Activated T-cell treated with anti-CD3 and anti-CD28 coated beads, Interleukin-2, amount 50 U/mL, for 4 hours (primary cell): ENCODE data around the gene MAST4. TPM values are rescaled to one million over a fixed set of nuclear protein-coding genes. Genes with fewer than 3 reads are reported as not detected.

Source experiments
- ATAC-seq, 2 donors: fragments of 200-7000 bp; cut with Tn5 transposase; one replicate each; pipeline ENCODE4 v1.10.0; 2021
- DNase-seq: peaks from one replicate; pipeline ENCODE4 v3.0.0-alpha.2; 2020
- H3K27me3 Mint-ChIP-seq: one replicate; pipeline ENCODE4 v1.8.0; 2021; ENCODE audit warnings: low read depth, mixed read lengths
- H3K36me3 Mint-ChIP-seq: one replicate; pipeline ENCODE4 v1.8.0; 2022; ENCODE audit warnings: mixed read lengths; ENCODE audit not compliant: insufficient read depth
- H3K4me1 Mint-ChIP-seq: one replicate; pipeline ENCODE4 v1.8.0; 2021; ENCODE audit warnings: low read depth, mixed read lengths
- H3K4me3 Mint-ChIP-seq: one replicate; pipeline ENCODE4 v1.8.0; 2021; ENCODE audit warnings: mild to moderate bottlenecking, moderate library complexity, mixed read lengths
- H3K9me3 Mint-ChIP-seq: one replicate; pipeline ENCODE4 v1.8.0; 2021; ENCODE audit warnings: mixed read lengths
- total RNA-seq, 3 donors: library from RNA; stranded (reverse); gene quantifications; one replicate each; pipeline ENCODE4 v1.2.1, GENCODE V29; 2021

MAST4 gene
- total RNA-seq, 3 donors from 2014 or later, result 9.5 to 16.5 (median 15.5) TPM

DNA sequence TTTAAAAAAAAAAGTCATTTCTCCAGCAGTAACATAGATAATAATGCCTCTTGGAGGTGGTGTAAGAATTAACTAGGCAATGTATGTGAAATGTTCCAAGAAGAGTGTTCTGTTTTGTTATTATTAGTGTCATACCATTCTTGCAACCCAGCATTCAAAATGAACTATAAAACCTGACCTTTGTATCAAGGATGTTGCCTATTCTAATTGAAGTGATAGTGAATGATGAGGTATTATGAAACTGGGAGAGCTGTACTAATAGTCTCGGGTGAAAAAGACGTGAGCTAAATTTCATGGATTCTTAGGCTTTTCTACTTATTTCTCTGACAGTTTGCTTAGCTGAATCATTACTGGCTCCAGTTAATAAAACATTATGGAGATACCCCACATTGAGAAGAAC lies 375.8 kb downstream of the MAST4 start:
- Mint-ChIP-seq H3K9me3 (no peaks in the 10 kb centered on the region), H3K27me3 (no peaks in the 10 kb centered on the region), H3K4me1 (no peaks in the 10 kb centered on the region), H3K4me3 (no peak overlapping the region), H3K36me3 (no peaks in the 10 kb centered on the region)
- ATAC-seq, result no peak
- DNase-seq, result no peak

DNA sequence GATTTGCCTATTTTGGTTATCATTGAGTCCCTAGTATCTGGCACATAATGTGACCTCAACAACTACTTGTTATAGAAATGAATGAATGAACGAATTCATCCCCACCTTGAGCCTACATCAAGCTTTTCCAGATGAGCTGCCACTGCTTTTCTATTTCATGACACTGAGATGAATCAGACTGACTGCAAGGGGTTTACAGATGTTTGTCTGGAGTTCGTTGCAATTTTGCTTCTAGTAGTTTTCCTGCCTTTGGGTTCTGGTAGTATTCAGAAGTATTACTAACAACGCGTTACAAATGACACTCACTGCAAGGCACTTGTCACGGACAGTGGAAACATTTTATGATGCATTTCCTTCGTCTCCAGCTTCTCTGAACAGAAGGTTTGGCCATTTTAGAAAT lies 378.1 kb downstream of the MAST4 start:
- peaks cover 2% of the 10 kb centered on the region for H3K27me3 Mint-ChIP-seq
- no peaks in the 10 kb centered on the region for H3K36me3 Mint-ChIP-seq
- H3K9me3 Mint-ChIP-seq, result no peaks in the 10 kb centered on the region
- no peak overlapping the region for H3K4me3 Mint-ChIP-seq
- DNase-seq, result no peak
- ATAC-seq, result no peak
- no peaks in the 10 kb centered on the region for H3K4me1 Mint-ChIP-seq

DNA sequence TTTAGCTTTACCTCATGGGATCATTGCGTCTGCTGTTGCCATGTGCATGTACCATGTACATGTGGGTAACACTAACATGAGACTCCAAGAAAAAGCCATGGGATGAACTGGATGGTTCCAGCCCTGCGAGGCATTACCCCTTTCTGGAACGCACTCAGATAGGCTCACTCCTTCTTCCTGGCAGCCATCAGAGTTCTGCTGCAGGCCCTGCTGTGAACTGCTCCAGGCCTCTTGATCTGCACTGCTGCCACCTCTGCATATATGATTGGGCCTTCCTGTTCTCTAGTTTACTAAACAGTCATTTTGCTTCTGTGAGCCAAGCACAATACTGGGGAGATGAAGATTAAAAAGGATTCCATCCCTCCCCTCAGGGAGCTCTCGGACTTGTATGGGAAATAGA lies 379.9 kb downstream of the MAST4 start:
- Mint-ChIP-seq H3K4me3 (no peak overlapping the region), H3K36me3 (no peaks in the 10 kb centered on the region), H3K4me1 (no peaks in the 10 kb centered on the region), H3K9me3 (no peaks in the 10 kb centered on the region), H3K27me3 (peaks cover 5% of the 10 kb centered on the region)
- ATAC-seq, result no peak
- no peak for DNase-seq

DNA sequence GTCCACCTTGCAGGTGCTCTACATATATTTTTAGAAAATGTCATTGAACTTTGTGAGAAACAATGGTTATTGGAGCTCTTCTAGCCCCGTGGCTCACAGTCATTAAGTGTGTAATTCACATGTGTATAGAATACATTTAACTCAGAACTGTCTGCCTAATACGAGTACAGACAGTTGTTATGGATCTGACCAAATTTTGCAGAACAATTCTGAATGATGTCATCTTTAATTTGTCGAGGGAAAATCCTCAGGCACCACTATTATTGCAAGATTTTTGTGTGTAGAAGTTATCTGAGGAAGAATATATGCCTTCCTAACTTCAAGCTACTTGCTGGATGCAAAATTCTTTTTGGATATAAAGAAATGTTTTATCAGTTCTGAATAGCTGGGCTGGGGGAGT lies 383.5 kb downstream of the MAST4 start:
- H3K4me3 Mint-ChIP-seq, result no peak overlapping the region
- no peaks in the 10 kb centered on the region for H3K36me3 Mint-ChIP-seq
- no peaks in the 10 kb centered on the region for H3K9me3 Mint-ChIP-seq
- no peak for DNase-seq
- H3K27me3 Mint-ChIP-seq, result peaks cover 7% of the 10 kb centered on the region
- no peak for ATAC-seq
- H3K4me1 Mint-ChIP-seq, result no peaks in the 10 kb centered on the region

DNA sequence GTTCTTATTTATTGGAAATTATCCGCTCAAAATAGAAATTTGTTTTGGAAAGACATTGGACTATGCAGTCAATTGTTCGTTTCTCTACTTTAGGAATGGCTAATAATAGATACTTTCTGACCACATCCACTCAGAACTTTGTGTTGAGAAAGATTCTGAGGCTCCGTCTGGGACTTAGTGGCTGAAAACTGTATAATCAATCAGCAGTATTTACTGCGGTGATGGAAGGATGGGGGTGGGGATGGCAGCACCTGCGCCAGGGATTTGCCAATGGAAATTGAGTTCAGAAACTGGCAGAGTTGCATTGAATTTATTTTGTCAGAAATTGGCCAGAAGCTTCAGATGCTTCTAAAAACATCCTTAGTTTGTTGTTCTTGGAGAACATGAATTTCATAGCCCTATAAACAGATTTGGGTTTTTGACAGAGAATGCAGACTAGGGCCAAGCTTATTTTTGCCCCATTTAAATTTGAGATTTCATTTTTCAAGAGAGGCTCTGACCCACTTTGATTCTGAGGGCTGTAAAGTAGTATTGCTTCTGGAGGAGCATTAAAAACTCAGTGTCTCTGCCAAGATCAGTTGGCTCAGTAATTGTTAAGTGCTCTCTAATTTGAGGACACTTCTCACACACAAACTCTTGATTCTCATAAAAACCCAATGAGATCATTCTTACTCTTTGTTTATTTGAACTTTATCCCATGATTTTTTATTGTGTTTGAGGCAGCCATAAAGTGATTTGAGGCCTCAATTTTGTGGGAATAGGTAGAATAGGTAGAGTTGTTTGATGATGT lies 385.3 kb downstream of the MAST4 start:
- Mint-ChIP-seq H3K36me3 (no peaks in the 10 kb centered on the region), H3K27me3 (peaks cover 7% of the 10 kb centered on the region), H3K4me3 (no peak overlapping the region), H3K9me3 (no peaks in the 10 kb centered on the region), H3K4me1 (no peaks in the 10 kb centered on the region)
- no peak for ATAC-seq
- DNase-seq, result no peak

DNA sequence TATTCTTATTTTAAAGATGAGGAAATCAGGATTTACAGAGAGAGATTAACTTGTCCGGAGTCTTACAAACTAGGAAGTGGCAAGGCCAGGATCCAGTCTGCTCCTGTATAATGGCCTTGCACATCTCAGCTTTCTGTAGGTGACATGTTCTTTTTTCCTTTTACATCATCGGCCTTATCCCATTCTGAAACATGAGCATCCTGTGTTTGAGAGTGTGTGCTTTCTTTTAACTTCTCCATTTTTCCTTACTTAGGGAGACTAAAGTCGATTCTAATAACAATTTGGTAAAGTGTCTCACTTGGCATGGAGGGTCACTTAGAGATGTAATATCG lies 385.8 kb downstream of the MAST4 start:
- no peak for ATAC-seq
- DNase-seq, result no peak
- no peaks in the 10 kb centered on the region for H3K9me3 Mint-ChIP-seq
- H3K4me3 Mint-ChIP-seq, result no peak overlapping the region
- H3K27me3 Mint-ChIP-seq, result peaks cover 7% of the 10 kb centered on the region
- H3K4me1 Mint-ChIP-seq, result no peaks in the 10 kb centered on the region
- H3K36me3 Mint-ChIP-seq, result no peaks in the 10 kb centered on the region

DNA sequence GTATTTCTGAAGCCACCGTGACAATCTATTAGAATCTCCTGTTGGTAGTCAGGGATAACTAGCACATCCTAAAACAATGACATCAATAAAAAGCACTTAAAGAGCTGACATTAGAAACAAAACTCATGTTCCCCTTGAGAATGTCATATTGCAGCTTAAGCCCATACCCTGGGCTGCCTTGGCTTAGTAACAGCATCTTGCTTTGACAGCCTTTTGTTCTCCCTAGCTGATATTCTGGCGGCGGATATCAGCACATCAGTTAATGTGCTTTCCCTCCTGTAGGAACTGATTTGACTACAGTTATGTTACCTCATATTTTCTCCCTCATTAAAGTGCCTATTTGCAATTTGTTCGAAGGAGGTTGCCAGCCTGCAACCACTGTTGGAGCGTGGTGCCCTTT lies 386.3 kb downstream of the MAST4 start:
- Mint-ChIP-seq H3K9me3 (no peaks in the 10 kb centered on the region), H3K4me1 (no peaks in the 10 kb centered on the region), H3K27me3 (peaks cover 7% of the 10 kb centered on the region), H3K4me3 (no peak overlapping the region), H3K36me3 (no peaks in the 10 kb centered on the region)
- no peak for ATAC-seq
- DNase-seq, result no peak

DNA sequence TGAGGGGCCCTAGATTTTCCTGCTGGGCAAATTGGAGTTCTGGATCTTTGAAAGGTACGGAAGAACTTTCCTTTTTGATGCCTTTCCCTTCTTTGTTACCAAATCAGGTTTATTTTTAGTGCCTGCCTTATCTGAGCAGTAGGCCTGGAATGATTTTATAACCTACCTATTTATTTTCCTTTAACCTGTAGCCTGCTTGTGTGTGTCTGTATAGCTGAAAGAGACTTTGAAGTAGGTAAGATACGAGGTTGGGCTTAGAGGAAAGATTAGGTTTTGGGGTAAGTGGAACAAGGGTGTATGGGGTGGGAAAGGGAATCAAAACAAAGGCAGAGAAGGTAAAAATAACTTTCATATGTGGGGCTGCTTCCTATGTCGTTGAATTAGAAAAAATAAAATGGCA lies 389.2 kb downstream of the MAST4 start:
- Mint-ChIP-seq H3K9me3 (no peaks in the 10 kb centered on the region), H3K4me3 (no peak overlapping the region), H3K4me1 (no peaks in the 10 kb centered on the region), H3K36me3 (no peaks in the 10 kb centered on the region), H3K27me3 (peaks cover 5% of the 10 kb centered on the region)
- DNase-seq (no peak), ATAC-seq (no peak)

DNA sequence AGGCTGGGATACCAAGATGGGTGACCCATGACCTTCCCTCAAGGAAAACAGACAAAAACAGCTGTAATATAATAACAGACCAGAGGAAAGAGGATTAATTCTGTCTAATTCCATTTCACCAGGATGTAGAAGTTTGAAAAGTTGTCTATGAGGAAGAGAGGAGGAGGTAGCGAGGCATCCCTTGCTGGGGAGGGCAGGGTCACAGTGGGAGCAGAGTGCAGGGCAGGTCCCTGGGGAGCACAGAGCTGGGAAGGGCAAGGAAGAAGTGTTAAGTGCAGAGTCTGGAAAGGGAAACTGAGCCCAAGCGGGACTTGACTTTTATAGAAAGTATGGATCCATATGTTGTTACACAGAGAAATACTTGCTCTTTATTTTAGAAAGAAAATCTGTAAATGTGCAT lies 389.8 kb downstream of the MAST4 start:
- Mint-ChIP-seq H3K27me3 (peaks cover 2% of the 10 kb centered on the region), H3K4me1 (no peaks in the 10 kb centered on the region), H3K9me3 (no peaks in the 10 kb centered on the region), H3K36me3 (no peaks in the 10 kb centered on the region), H3K4me3 (no peak overlapping the region)
- DNase-seq, result no peak
- ATAC-seq, result no peak

DNA sequence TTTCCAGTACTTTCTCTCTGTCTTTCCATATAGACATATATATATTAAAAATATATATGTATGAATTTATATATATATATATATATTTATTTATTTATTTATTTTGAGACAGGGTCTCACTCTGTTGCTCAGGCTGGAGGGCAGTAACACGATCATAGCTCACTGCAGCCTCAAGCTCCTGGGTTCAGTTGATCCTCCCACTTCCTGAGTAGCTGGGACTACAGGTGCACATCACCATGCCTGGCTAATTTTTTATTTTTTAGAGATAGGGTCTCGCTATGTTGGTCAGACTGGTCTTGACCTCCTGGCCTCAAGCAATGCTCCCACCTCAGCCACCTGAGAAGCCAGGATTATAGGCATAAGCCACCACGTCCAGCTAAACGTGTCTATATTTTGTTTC lies 390.3 kb downstream of the MAST4 start:
- peaks cover 2% of the 10 kb centered on the region for H3K27me3 Mint-ChIP-seq
- H3K4me1 Mint-ChIP-seq, result no peaks in the 10 kb centered on the region
- no peak overlapping the region for H3K4me3 Mint-ChIP-seq
- no peak for ATAC-seq
- no peaks in the 10 kb centered on the region for H3K36me3 Mint-ChIP-seq
- no peaks in the 10 kb centered on the region for H3K9me3 Mint-ChIP-seq
- DNase-seq, result no peak

DNA sequence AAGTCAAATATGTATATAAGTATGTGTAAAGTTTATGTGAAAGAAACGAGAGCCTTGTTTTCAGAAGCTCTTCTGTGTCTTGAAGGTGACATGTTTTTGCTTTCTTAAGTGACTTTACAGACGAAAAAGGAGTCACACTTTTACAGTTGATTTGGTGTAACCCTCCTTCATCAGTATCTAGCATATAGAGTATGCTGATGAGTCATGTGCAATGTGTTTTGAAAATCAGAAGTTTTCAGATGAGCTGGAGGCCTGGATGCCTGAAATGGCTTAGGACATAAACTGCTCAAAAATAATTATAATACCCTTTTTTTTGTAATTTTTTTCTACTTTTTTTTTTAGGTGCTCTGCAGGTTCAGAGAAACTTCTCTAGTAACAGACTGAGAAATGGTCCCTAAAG lies 390.9 kb downstream of the MAST4 start:
- H3K4me3 Mint-ChIP-seq, result no peak overlapping the region
- peaks cover 2% of the 10 kb centered on the region for H3K27me3 Mint-ChIP-seq
- H3K36me3 Mint-ChIP-seq, result no peaks in the 10 kb centered on the region
- ATAC-seq (no peak), DNase-seq (no peak)
- H3K9me3 Mint-ChIP-seq, result no peaks in the 10 kb centered on the region
- H3K4me1 Mint-ChIP-seq, result no peaks in the 10 kb centered on the region

DNA sequence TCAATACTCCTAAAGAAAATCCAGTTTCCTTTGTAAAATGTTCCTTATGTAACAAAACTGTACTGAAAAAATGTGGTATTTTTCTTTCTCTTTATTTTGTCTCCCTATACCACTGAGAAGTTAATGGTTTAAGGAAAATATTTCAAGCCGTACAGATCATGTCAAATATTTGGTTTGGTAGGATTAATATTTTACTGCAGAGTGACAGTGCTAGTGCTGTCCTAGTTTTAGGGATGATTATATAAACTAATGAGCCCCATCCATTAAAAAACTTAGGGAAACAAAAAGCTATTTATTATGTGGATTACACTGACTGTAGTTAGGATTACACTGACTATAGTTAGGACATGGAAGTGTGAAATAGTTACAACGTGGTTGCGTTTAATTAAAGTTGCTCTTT lies 391.3 kb downstream of the MAST4 start:
- Mint-ChIP-seq H3K27me3 (peaks cover 2% of the 10 kb centered on the region), H3K9me3 (no peaks in the 10 kb centered on the region), H3K36me3 (no peaks in the 10 kb centered on the region), H3K4me3 (no peak overlapping the region), H3K4me1 (no peaks in the 10 kb centered on the region)
- DNase-seq, result no peak
- no peak for ATAC-seq

DNA sequence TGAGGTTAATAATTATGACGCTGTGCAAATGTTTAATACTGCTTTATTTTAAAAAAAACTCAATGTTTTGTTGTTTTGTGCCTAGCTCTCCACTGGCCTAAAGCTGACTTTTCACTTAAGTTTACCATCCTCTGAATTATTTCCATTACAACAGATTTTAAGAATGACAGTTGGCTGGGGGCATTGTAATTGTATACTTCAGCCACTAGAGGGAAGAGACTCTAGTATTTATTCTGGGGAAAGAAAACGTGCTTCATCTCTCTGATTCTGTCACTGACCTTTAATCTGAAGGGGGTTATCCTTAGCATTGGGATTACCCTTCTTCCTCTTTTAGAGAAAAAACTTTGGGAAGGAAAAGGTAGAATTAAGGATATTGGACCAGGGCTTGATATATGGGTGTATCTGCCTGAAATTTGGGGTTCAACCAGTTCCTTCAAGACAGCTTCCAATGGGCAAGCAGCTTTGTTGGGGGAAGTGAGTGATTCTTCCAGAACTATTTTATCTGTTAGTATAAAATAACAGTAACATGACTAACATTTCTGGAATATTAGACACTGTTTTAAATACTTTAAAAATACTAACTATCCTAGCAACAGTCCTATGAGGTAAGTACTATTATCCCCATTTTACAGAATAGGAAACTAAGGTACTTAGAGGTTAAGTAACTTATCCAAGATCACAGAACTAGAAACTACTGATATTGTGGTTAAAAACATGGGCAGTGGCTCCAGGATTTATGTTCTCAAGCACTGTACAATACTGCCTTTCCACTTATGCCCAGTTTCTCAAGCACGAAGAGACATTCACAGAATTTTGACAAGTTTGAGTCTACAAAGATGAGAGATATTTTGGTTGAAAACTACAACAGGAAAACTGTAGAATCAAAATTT lies 392.0 kb downstream of the MAST4 start:
- Mint-ChIP-seq H3K9me3 (no peaks in the 10 kb centered on the region), H3K4me3 (no peak overlapping the region), H3K4me1 (no peaks in the 10 kb centered on the region), H3K36me3 (no peaks in the 10 kb centered on the region), H3K27me3 (peaks cover 2% of the 10 kb centered on the region)
- peak; percentile 35 to 69 for ATAC-seq
- DNase-seq, result no peak

DNA sequence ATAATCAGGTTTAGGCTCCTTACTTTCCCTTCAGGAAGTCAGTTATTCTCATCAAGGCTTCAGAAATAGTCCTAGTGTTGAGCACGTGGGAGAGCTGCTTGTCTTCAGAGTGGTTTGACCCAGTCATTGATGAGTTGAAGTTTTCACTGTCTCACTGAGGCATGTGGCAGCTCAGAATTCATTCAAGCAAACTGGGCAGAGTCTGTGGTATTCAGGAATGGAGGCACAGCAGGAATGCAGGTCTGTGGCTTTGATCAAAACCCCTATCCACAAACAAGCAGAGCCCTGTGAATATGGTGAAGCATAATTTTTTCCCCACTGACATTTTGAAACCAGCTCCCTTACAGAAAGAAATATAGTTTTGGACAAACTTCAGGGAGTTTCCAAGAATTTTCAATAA lies 393.1 kb downstream of the MAST4 start:
- DNase-seq, result no peak
- ATAC-seq, result no peak
- Mint-ChIP-seq H3K4me3 (no peak overlapping the region), H3K4me1 (no peaks in the 10 kb centered on the region), H3K9me3 (no peaks in the 10 kb centered on the region), H3K27me3 (no peaks in the 10 kb centered on the region), H3K36me3 (no peaks in the 10 kb centered on the region)

DNA sequence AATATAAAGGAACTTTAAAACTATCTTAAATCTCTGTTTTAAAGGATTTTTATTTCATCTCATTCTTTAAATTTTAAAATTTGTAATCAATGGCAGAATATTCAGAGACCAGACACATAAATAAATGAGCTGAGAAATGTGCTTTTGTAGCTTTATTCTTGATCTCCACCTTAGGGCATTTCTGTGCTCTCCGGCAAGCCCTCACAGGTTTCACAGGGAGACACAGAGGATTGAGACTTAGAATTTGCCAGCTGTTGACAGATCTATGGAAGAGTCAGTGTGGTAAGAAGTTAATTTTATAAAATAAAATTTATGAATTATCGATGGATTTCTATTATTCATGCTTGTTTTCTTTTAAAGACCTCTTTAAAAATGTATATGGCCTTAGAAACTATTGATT lies 393.6 kb downstream of the MAST4 start:
- no peaks in the 10 kb centered on the region for H3K9me3 Mint-ChIP-seq

More for the DNA sequence above, 393.6 kb downstream of the MAST4 start:
- DNase-seq (no peak), ATAC-seq (no peak)
- Mint-ChIP-seq H3K4me3 (no peak overlapping the region), H3K27me3 (no peaks in the 10 kb centered on the region), H3K36me3 (no peaks in the 10 kb centered on the region), H3K4me1 (no peaks in the 10 kb centered on the region)
